PFSK-1 (cell line): Measurements from ENCODE around the gene BABAM2.

Experiments
- FOXP2 ChIP-seq: optimal IDR thresholded peaks from 2 replicates; pipeline ENCODE3; 2011; ENCODE audit warnings: borderline replicate concordance, control low read depth, inconsistent platforms; ENCODE audit not compliant: insufficient read depth; ENCODE audit errors: extremely low read length, extremely low read depth
- POLR2AphosphoS5 ChIP-seq: IDR thresholded peaks from 2 replicates; pipeline ENCODE4 v1.6.1; 2012; ENCODE audit warnings: low read depth, mild to moderate bottlenecking, control low read depth, low read length, moderate library complexity
- SIN3A ChIP-seq: IDR thresholded peaks from 2 replicates; pipeline ENCODE4 v1.6.1; 2012; ENCODE audit warnings: mild to moderate bottlenecking, low read length, moderate library complexity, borderline replicate concordance; ENCODE audit not compliant: insufficient read depth
- TAF1 ChIP-seq: IDR thresholded peaks from 2 replicates; pipeline ENCODE4 v1.6.1; 2012; ENCODE audit warnings: low read length, control low read depth, borderline replicate concordance; ENCODE audit not compliant: insufficient read depth
- TF ChIP-seq, protein P1 (sequence below), 2 experiments: IDR thresholded peaks; 2 replicates each; pipeline versions ENCODE4 v1.6.1 to v1.8.0; 2011 to 2012; ENCODE audit warnings: low read depth in 2 of 2, low read length in 2 of 2, control low read depth in 1 of 2, inconsistent platforms in 1 of 2, mild to moderate bottlenecking in 1 of 2, moderate library complexity in 1 of 2; ENCODE audit not compliant: insufficient read depth in 1 of 2

The BABAM2 gene

DNA sequence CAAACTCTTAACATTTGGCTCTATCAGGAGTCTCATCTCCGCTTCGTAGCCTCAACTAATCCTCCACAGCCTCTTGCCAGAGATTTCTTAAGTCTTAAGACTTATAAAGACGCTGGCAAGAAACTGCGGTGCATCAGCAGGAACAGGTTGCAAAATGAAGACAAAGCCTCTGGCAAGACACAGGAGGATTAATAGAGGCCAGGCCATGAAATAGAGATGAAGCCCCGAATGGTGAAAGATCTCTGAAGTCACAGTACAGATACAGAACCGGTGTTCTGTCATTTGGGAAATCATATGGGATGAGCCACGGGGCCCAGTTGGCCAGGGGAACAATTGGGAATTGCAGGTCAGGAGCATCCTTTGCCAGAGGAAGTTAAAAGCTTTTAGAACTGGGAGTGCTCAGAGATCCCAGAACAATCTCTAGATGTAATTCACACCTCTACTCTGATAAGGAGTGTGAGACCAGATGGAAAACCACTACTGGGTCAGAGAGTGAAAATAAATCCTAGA is 311.2 kb downstream of the BABAM2 start:
- TF ChIP-seq POLR2AphosphoS5 (no peak), SIN3A (no peak), FOXP2 (no peak)
- TF ChIP-seq, protein P1, sequence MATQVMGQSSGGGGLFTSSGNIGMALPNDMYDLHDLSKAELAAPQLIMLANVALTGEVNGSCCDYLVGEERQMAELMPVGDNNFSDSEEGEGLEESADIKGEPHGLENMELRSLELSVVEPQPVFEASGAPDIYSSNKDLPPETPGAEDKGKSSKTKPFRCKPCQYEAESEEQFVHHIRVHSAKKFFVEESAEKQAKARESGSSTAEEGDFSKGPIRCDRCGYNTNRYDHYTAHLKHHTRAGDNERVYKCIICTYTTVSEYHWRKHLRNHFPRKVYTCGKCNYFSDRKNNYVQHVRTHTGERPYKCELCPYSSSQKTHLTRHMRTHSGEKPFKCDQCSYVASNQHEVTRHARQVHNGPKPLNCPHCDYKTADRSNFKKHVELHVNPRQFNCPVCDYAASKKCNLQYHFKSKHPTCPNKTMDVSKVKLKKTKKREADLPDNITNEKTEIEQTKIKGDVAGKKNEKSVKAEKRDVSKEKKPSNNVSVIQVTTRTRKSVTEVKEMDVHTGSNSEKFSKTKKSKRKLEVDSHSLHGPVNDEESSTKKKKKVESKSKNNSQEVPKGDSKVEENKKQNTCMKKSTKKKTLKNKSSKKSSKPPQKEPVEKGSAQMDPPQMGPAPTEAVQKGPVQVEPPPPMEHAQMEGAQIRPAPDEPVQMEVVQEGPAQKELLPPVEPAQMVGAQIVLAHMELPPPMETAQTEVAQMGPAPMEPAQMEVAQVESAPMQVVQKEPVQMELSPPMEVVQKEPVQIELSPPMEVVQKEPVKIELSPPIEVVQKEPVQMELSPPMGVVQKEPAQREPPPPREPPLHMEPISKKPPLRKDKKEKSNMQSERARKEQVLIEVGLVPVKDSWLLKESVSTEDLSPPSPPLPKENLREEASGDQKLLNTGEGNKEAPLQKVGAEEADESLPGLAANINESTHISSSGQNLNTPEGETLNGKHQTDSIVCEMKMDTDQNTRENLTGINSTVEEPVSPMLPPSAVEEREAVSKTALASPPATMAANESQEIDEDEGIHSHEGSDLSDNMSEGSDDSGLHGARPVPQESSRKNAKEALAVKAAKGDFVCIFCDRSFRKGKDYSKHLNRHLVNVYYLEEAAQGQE (IDR thresholded peaks at IDR 0.05; ENCODE audit: insufficient read depth in 1 of 2, low read depth in 2 of 2, low read length in 2 of 2) = no peak

DNA sequence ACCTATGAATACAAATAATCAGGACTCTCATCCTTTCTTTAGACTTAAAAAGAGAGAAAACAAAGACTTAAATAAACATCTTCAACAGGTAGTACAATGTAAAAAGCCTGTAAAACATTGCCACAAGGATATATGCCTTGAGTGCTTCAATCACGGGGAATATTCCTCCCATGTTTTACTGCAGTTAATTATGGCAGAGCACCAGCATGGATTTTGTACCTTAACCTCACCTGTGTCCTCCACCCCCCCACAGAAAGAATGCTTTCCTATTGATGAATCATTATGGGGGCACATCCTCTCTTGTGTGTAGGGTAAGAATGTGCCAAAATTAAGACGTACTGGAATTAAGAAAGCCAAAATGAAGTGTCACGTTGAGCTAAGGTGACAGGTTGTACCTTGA is 312.2 kb downstream of the BABAM2 start:
- TF ChIP-seq SIN3A (no peak), TAF1 (no peak), POLR2AphosphoS5 (no peak), FOXP2 (no peak)
- TF ChIP-seq, protein P1 (IDR thresholded peaks at IDR 0.05; ENCODE audit: insufficient read depth in 1 of 2, low read depth in 2 of 2, low read length in 2 of 2) = no peak

DNA sequence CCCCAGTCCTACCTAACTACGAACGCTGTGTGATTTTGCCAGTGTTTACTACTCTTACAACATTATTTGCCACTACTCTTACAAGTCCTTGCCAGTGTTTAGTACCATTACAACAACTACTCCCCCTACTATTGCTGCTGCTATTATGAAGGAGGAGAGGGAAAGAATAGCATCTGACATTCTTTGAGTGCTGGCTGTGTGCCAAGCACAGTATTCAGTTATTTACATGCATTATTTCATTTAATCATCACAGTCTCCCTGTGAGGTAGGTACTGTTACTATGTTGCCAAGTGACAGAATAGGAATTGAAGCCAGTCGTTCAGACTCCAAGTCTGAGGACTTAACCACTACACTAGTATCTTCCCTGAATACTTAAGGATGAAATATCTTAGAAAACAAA is 316.2 kb downstream of the BABAM2 start:
- no peak for TF ChIP-seq TAF1
- TF ChIP-seq, protein P1 (IDR thresholded peaks at IDR 0.05; ENCODE audit: insufficient read depth in 1 of 2, low read depth in 2 of 2, low read length in 2 of 2) = no peak
- TF ChIP-seq POLR2AphosphoS5 = no peak
- TF ChIP-seq FOXP2 = no peak
- no peak for TF ChIP-seq SIN3A

DNA sequence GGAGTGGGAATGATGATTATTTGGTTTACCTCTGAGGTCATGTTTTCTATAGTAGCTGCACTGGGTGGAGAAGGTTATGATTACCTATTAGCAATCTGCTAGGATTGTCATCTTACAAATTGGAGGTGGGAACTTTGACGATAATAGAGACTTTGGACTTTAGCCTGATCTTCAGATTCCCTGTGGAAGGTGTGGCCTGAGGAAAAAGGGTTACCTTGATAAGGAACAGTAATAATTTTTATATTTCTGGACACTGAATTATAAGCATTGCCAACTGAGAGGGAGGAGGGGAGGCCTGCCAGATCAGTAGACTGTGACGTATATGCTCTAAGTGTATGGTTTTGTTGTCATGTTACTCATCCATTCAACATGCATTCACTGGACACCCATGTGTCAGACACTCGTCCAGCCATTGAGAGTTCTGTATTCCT is 318.7 kb downstream of the BABAM2 start:
- TF ChIP-seq POLR2AphosphoS5 (no peak), FOXP2 (no peak), SIN3A (no peak), TAF1 (no peak)
- TF ChIP-seq, protein P1 (IDR thresholded peaks at IDR 0.05; ENCODE audit: insufficient read depth in 1 of 2, low read depth in 2 of 2, low read length in 2 of 2) = no peak

DNA sequence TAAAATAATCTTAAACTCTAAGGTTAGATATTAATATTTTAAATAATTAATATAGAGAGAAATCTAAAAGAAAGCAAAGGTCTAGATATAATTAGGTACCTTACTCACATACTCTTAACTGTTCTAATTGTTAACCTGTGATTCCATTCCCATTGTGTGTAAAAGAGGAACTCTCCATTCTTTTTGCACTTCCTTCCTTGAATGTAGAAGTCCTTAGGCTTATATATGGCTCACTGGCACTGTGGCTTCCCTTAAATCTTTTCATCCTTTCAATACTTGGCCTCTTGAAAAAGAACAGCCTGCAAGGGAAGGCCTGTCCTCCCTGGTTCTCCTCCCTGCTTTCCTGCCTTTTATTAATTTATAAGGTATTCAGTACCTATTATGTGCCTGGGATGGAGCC is 319.3 kb downstream of the BABAM2 start:
- TF ChIP-seq TAF1 (no peak), SIN3A (no peak), FOXP2 (no peak), POLR2AphosphoS5 (no peak)
- TF ChIP-seq, protein P1 (IDR thresholded peaks at IDR 0.05; ENCODE audit: insufficient read depth in 1 of 2, low read depth in 2 of 2, low read length in 2 of 2) = no peak
